Liver (tissue), 9 donors: ENCODE data around the gene MRPS18B. TPM values are rescaled to one million over a fixed set of nuclear protein-coding genes. Genes with fewer than 3 reads are reported as not detected.

Experiments used
- DNase-seq: peaks from one replicate; pipeline ENCODE4 v3.0.0-alpha.2; 2017; ENCODE audit warnings: low spot score
- H3K27ac ChIP-seq, 2 donors: one replicate each; pipeline ENCODE4 v1.7.0; 2013; ENCODE audit warnings: inconsistent platforms in 2 of 2, low read length in 2 of 2, control low read depth in 1 of 2, low read depth in 1 of 2, mild to moderate bottlenecking in 1 of 2
- H3K27me3 ChIP-seq, 4 donors: one replicate each; pipeline versions ENCODE4 v1.6.1 to v1.7.0; 2013; ENCODE audit warnings: low read length in 3 of 4, inconsistent platforms in 1 of 4, mild to moderate bottlenecking in 1 of 4, moderate library complexity in 1 of 4; ENCODE audit not compliant: control insufficient read depth in 4 of 4, insufficient read depth in 4 of 4
- H3K36me3 ChIP-seq, 4 donors: one replicate each; pipeline versions ENCODE4 v1.6.1 to v1.7.0; 2013; ENCODE audit warnings: low read length in 3 of 4, mild to moderate bottlenecking in 3 of 4, low read depth in 1 of 4, moderate library complexity in 1 of 4; ENCODE audit not compliant: control insufficient read depth in 4 of 4, insufficient read depth in 3 of 4
- H3K4me1 ChIP-seq, 4 donors: one replicate each; pipeline versions ENCODE4 v1.6.1 to v1.7.0; 2013; ENCODE audit warnings: low read length in 3 of 4, mild to moderate bottlenecking in 3 of 4, moderate library complexity in 1 of 4; ENCODE audit not compliant: control insufficient read depth in 4 of 4, insufficient read depth in 4 of 4
- H3K4me3 ChIP-seq, 3 donors: one replicate each; pipeline versions ENCODE4 v1.6.1 to v1.7.0; 2013; ENCODE audit warnings: low read length in 3 of 3, control low read depth in 1 of 3, low read depth in 1 of 3, mild to moderate bottlenecking in 1 of 3
- H3K9ac ChIP-seq, 2 donors: one replicate each; pipeline ENCODE4 v1.7.0; 2013; ENCODE audit warnings: low read length in 2 of 2, mild to moderate bottlenecking in 2 of 2, moderate library complexity in 2 of 2, control low read depth in 1 of 2, low read depth in 1 of 2
- H3K9me3 ChIP-seq, 4 donors: one replicate each; pipeline versions ENCODE4 v1.6.1 to v1.7.0; 2013; ENCODE audit warnings: low read length in 3 of 4; ENCODE audit not compliant: control insufficient read depth in 4 of 4
- EGR1 ChIP-seq, 2 donors: IDR thresholded peaks; 2 replicates each; pipeline ENCODE4 v1.6.1; 2016 to 2018; ENCODE audit warnings: antibody characterized with exemption in 2 of 2, low read depth in 2 of 2
- FOXA1 ChIP-seq: IDR thresholded peaks from 2 replicates; pipeline ENCODE4 v1.6.1; 2016; ENCODE audit warnings: antibody characterized with exemption
- FOXA2 ChIP-seq: IDR thresholded peaks from 2 replicates; pipeline ENCODE4 v1.6.1; 2016; ENCODE audit warnings: antibody characterized with exemption
- GABPA ChIP-seq, 2 donors: IDR thresholded peaks in 1 of 2; conservative IDR thresholded peaks in 1 of 2; 2 replicates each; pipeline ENCODE4 v1.6.1; 2016; ENCODE audit warnings: antibody characterized with exemption in 2 of 2, mild to moderate bottlenecking in 1 of 2, moderate library complexity in 1 of 2
- HNF4A ChIP-seq, 2 donors: conservative IDR thresholded peaks; 2 replicates each; pipeline ENCODE4 v1.6.1; 2016; ENCODE audit warnings: antibody characterized with exemption in 2 of 2, mild to moderate bottlenecking in 2 of 2
- HNF4G ChIP-seq: IDR thresholded peaks from 2 replicates; pipeline ENCODE4 v1.6.1; 2016; ENCODE audit warnings: antibody characterized with exemption
- JUND ChIP-seq, 2 donors: IDR thresholded peaks; 2 replicates each; pipeline ENCODE4 v1.6.1; 2016; ENCODE audit warnings: antibody characterized with exemption in 2 of 2
- NR2F2 ChIP-seq: IDR thresholded peaks from 2 replicates; pipeline ENCODE4 v1.6.1; 2016; ENCODE audit warnings: antibody characterized with exemption
- RAD21 ChIP-seq, 2 donors: IDR thresholded peaks; 2 replicates each; pipeline ENCODE4 v1.6.1; 2016; ENCODE audit warnings: antibody characterized with exemption in 2 of 2, mild to moderate bottlenecking in 2 of 2
- RXRA ChIP-seq, 2 donors: IDR thresholded peaks; 2 replicates each; pipeline ENCODE4 v1.6.1; 2017 to 2018; ENCODE audit warnings: antibody characterized with exemption in 2 of 2, mild to moderate bottlenecking in 1 of 2
- SP1 ChIP-seq: IDR thresholded peaks from 2 replicates; pipeline ENCODE4 v1.6.1; 2018; ENCODE audit warnings: antibody characterized with exemption, mild to moderate bottlenecking
- TAF1 ChIP-seq: conservative IDR thresholded peaks from 2 replicates; pipeline ENCODE4 v1.6.1; 2016; ENCODE audit warnings: antibody characterized with exemption, mild to moderate bottlenecking
- YY1 ChIP-seq: IDR thresholded peaks from 2 replicates; pipeline ENCODE4 v1.6.1; 2016; ENCODE audit warnings: antibody characterized with exemption, mild to moderate bottlenecking
- WGBS: extraction: QIAGEN DNeasy Blood & Tissue Kit; methylation state at CpG from one replicate; pipeline ENCODE4 v1.1.7; 2013; 5-methylcytosine and 5-hydroxymethylcytosine counted together
- polyA plus RNA-seq, 2 donors: library from polyadenylated mRNA; stranded (reverse) in 1 of 2; unstranded in 1 of 2; fragments of 200-250 nt in 1 of 2; fragments of >200 nt in 1 of 2; fragmentation: Nextera tagmentation in 1 of 2; extraction: Ambion mirVana in 1 of 2; gene quantifications; one replicate each; pipeline versions ENCODE4 v1.2.1 to v1.2.3, GENCODE V29; 2013 to 2015
- total RNA-seq, 2 donors: library from RNA; depleted of rRNA; stranded (reverse); fragments of >200 nt; gene quantifications; one replicate each; pipeline ENCODE4 v1.2.3, GENCODE V29; 2014
- TF ChIP-seq, protein P1 (sequence below): IDR thresholded peaks from 2 replicates; pipeline ENCODE4 v1.6.1; 2016; ENCODE audit warnings: antibody characterized with exemption
- TF ChIP-seq, protein P2 (sequence below): IDR thresholded peaks from 2 replicates; pipeline ENCODE4 v1.6.1; 2016; ENCODE audit warnings: antibody characterized with exemption, mild to moderate bottlenecking
- TF ChIP-seq, protein P3 (sequence below): fragments of 150-350 bp; IDR thresholded peaks from 2 replicates; pipeline ENCODE4 v1.5.1; 2017; ENCODE audit warnings: improper control_type of control experiment, low read depth, low read length; ENCODE audit not compliant: missing input control
- TF ChIP-seq, protein P4 (sequence below): IDR thresholded peaks from 2 replicates; pipeline ENCODE4 v1.6.1; 2016; ENCODE audit warnings: antibody characterized with exemption
- donor health status: healthy.
- donor health status: healthy.
- donor health status: healthy.
- donor health status: healthy.
- donor health status: healthy.

Gene MRPS18B
- total and polyA plus RNA-seq, 4 donors = 50.5 to 81.9 (median 69.4) TPM

DNA sequence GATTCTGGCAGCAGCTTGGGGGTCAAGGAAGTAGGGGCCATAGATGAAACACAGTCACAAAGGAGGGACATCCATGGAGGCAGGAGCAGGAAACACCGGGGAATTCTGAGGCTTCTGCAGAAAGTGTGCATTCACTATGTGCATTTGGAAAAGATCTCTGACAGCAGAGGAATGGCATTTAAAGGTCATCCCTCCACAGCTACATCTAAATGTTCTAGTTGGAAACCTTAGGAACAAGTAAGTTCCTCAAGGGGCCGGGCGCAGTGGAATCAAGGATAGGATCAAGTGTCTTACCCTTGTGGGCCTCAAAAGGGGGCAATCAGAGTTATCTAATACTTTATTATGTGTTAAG is 38.1 kb downstream of the MRPS18B start (continued):
- TF ChIP-seq GABPA (IDR thresholded peaks at IDR 0.05 in 1 of 2, conservative IDR thresholded peaks at IDR 0.05 in 1 of 2) = no peak
- TF ChIP-seq, protein P1, sequence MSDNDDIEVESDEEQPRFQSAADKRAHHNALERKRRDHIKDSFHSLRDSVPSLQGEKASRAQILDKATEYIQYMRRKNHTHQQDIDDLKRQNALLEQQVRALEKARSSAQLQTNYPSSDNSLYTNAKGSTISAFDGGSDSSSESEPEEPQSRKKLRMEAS = no peak
- no peak for TF ChIP-seq FOXA2
- no peak for TF ChIP-seq NR2F2

DNA sequence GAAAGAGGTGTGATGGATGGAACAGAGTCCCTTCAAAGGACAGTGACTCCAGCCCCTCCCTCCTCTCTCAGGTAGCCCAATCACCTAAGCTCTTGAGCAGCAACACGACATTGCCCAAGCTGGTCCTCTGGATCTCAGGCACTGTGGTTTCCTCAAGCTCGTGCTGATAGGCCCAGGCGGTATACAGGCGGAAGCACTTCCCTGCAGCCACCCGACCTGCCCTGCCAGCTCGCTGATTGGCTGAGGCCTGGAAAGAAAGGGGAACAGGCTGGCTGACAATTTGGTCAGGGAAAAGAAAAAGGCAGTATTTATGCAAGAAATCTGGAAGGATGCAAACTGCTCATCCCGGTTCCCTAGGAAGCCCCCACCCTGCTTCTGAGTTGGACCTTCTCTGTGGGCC is 38.9 kb downstream of the MRPS18B start:
- WGBS = 89% methylated on average over 7 of the region's 7 CpGs
- H3K9me3 ChIP-seq = no peaks in the 10 kb centered on the region
- H3K4me3 ChIP-seq = no peak overlapping the region
- DNase-seq = no peak
- peaks cover 16 to 73% (median 59%) of the 10 kb centered on the region in 4 donors for H3K36me3 ChIP-seq
- peaks cover 0 to 8% (median 3%) of the 10 kb centered on the region in 4 donors for H3K4me1 ChIP-seq
- H3K27me3 ChIP-seq = no peaks in the 10 kb centered on the region
- H3K9ac ChIP-seq = no peak overlapping the region
- no peak for TF ChIP-seq HNF4G
- TF ChIP-seq JUND (IDR thresholded peaks at IDR 0.05) = no peak
- TF ChIP-seq, protein P1 = no peak
- TF ChIP-seq YY1 = no peak
- no peak for TF ChIP-seq RAD21 (IDR thresholded peaks at IDR 0.05)
- no peak for TF ChIP-seq TAF1
- TF ChIP-seq FOXA1 = no peak
- no peak for TF ChIP-seq EGR1 (IDR thresholded peaks at IDR 0.05; ENCODE audit: low read depth in 2 of 2)
- TF ChIP-seq, protein P2, sequence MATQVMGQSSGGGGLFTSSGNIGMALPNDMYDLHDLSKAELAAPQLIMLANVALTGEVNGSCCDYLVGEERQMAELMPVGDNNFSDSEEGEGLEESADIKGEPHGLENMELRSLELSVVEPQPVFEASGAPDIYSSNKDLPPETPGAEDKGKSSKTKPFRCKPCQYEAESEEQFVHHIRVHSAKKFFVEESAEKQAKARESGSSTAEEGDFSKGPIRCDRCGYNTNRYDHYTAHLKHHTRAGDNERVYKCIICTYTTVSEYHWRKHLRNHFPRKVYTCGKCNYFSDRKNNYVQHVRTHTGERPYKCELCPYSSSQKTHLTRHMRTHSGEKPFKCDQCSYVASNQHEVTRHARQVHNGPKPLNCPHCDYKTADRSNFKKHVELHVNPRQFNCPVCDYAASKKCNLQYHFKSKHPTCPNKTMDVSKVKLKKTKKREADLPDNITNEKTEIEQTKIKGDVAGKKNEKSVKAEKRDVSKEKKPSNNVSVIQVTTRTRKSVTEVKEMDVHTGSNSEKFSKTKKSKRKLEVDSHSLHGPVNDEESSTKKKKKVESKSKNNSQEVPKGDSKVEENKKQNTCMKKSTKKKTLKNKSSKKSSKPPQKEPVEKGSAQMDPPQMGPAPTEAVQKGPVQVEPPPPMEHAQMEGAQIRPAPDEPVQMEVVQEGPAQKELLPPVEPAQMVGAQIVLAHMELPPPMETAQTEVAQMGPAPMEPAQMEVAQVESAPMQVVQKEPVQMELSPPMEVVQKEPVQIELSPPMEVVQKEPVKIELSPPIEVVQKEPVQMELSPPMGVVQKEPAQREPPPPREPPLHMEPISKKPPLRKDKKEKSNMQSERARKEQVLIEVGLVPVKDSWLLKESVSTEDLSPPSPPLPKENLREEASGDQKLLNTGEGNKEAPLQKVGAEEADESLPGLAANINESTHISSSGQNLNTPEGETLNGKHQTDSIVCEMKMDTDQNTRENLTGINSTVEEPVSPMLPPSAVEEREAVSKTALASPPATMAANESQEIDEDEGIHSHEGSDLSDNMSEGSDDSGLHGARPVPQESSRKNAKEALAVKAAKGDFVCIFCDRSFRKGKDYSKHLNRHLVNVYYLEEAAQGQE = no peak
- TF ChIP-seq, protein P3, sequence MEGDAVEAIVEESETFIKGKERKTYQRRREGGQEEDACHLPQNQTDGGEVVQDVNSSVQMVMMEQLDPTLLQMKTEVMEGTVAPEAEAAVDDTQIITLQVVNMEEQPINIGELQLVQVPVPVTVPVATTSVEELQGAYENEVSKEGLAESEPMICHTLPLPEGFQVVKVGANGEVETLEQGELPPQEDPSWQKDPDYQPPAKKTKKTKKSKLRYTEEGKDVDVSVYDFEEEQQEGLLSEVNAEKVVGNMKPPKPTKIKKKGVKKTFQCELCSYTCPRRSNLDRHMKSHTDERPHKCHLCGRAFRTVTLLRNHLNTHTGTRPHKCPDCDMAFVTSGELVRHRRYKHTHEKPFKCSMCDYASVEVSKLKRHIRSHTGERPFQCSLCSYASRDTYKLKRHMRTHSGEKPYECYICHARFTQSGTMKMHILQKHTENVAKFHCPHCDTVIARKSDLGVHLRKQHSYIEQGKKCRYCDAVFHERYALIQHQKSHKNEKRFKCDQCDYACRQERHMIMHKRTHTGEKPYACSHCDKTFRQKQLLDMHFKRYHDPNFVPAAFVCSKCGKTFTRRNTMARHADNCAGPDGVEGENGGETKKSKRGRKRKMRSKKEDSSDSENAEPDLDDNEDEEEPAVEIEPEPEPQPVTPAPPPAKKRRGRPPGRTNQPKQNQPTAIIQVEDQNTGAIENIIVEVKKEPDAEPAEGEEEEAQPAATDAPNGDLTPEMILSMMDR = no peak
- no peak overlapping the region for H3K27ac ChIP-seq

DNA sequence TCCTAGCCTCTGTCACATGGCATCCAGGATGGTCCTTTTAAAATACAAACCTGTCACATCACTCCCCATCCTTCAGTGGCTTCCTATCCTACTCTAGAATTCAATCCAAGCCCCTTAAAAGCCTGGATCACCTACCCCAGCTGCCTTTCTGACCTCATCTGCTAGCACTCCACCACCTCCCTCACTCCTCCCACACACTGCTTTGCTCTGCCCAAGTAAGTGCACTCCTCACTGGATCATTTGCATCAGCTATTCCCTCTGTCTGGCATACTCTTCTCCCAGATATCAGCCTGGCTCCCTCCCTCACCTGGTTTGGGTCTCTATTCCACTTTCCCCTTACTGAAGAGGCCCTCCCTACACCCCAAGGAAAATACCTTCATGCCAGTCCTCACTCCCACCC is 39.8 kb downstream of the MRPS18B start:
- Histone ChIP-seq H3K36me3 (peaks cover 18 to 75% (median 59%) of the 10 kb centered on the region in 4 donors), H3K27ac (no peak overlapping the region), H3K9ac (no peak overlapping the region), H3K4me1 (peaks cover 0 to 8% (median 3%) of the 10 kb centered on the region in 4 donors), H3K27me3 (no peaks in the 10 kb centered on the region), H3K4me3 (no peak overlapping the region), H3K9me3 (no peaks in the 10 kb centered on the region)
- no peak for DNase-seq
- no peak for TF ChIP-seq EGR1 (IDR thresholded peaks at IDR 0.05; ENCODE audit: low read depth in 2 of 2)
- no peak for TF ChIP-seq NR2F2
- TF ChIP-seq, protein P1 = no peak
- no peak for TF ChIP-seq HNF4A (conservative IDR thresholded peaks at IDR 0.05)
- TF ChIP-seq FOXA1 = no peak
- TF ChIP-seq, protein P4, sequence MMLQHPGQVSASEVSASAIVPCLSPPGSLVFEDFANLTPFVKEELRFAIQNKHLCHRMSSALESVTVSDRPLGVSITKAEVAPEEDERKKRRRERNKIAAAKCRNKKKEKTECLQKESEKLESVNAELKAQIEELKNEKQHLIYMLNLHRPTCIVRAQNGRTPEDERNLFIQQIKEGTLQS = no peak
- TF ChIP-seq RXRA (IDR thresholded peaks at IDR 0.05) = no peak
- TF ChIP-seq GABPA (IDR thresholded peaks at IDR 0.05 in 1 of 2, conservative IDR thresholded peaks at IDR 0.05 in 1 of 2) = no peak
- TF ChIP-seq RAD21 (IDR thresholded peaks at IDR 0.05) = no peak
- no peak for TF ChIP-seq YY1
- TF ChIP-seq JUND (IDR thresholded peaks at IDR 0.05) = no peak
- no peak for TF ChIP-seq FOXA2
- TF ChIP-seq, protein P3 = no peak
- TF ChIP-seq HNF4G = no peak
- TF ChIP-seq SP1 = no peak
- TF ChIP-seq, protein P2 = no peak
- TF ChIP-seq TAF1 = no peak
